Epithelial cell of esophagus (primary cell): ENCODE data around the gene ARID1B.

Experiments used
- DNase-seq: peaks from one replicate; pipeline ENCODE4 v3.0.0; 2010; ENCODE audit warnings: low read depth
- H3K4me3 ChIP-seq: 2 replicates; pipeline ENCODE4 v1.5.1; 2011; ENCODE audit warnings: mild to moderate bottlenecking, low read length, control low read depth
- CTCF ChIP-seq: IDR thresholded peaks from 2 replicates; pipeline ENCODE4 v1.5.1; 2011; ENCODE audit warnings: low read depth, mild to moderate bottlenecking, low read length, control low read depth, inconsistent platforms; ENCODE audit not compliant: insufficient read depth; ENCODE audit errors: missing control alignments

Gene ARID1B

GRCh38 chr6:156996265-156996664 is 219.1 kb downstream of the ARID1B start:
- TF ChIP-seq CTCF, result no peak
- H3K4me3 ChIP-seq, result no peak overlapping the region
- DNase-seq, result no peak

DNA sequence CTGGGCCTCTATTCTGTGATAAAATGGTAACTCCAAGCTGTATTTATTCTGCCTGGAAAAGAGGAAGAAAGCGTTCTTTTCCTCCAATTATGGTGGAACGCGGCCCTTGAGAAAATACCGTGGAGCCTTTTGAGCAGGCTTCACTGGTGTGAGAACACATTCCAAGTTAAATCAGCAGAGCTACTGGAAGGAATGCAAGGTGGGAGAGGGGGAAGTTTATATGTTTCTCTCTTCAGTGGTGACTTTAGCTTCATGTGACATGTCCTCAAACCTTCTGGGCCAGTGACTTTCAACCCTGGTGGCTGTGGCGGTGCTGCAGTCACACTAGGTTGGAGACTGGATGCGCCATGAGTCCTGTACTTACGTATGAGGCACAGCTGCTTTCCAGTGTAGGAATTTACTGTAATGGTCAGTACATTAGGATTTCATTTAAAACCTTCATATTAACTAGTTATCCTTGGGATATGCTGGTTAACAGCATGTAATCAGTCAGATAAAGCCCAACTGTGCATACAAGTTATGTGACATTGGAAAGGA is 221.7 kb downstream of the ARID1B start:
- TF ChIP-seq CTCF, result no peak
- DNase-seq, result no peak
- H3K4me3 ChIP-seq, result no peak overlapping the region

GRCh38 chr6:156999762-157000161 is 222.6 kb downstream of the ARID1B start:
- DNase-seq, result no peak
- no peak overlapping the region for H3K4me3 ChIP-seq
- TF ChIP-seq CTCF, result no peak

DNA sequence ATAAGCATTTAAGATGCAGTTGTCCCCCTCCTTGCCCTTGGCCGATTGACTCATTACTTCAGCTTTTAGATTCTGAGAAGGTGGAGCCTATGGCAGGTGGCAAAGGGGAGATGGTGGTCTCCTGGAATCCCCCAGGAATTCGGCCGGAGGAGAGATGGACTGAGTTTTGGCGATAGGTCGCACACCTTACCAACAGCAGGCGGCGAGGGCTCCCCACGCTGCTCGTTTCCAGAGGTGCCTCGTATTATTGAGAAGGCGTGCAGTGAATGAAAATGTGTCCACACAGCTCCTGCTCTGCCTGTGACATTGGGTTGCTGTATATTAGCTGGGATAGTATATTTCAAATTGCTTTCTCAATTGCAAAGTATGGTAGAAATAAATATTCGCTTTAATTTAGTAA is 224.5 kb downstream of the ARID1B start:
- TF ChIP-seq CTCF, result no peak
- no peak for DNase-seq
- H3K4me3 ChIP-seq, result no peak overlapping the region

- no peak for TF ChIP-seq CTCF
- no peak overlapping the region for H3K4me3 ChIP-seq
- no peak for DNase-seq
These were observed 225.6 kb downstream of the ARID1B start for GRCh38 chr6:157002774-157003173.

DNA sequence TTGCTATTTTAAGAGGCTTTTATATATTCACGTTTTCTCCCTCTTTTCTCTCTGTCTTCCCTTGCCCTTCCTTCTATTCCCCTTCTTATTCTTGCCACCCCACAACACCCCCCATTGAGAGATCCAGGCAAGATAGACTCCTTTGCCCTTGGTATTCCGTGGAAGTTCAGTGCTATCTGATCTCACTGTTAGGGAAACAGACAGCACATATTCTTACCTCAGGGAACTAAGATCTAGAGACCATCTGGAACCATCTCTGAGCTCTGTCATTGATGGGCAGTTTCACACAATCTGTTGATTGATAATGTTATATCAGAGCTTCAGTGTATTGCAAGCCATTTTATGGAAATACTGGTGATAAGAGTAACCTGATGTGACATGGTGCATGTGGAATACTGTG is 228.8 kb downstream of the ARID1B start:
- no peak for TF ChIP-seq CTCF
- no peak for DNase-seq

GRCh38 chr6:157008568-157008967 is 231.4 kb downstream of the ARID1B start:
- H3K4me3 ChIP-seq, result no peak overlapping the region
- TF ChIP-seq CTCF, result no peak
- no peak for DNase-seq

More for the DNA sequence above, 228.8 kb downstream of the ARID1B start:
- H3K4me3 ChIP-seq, result no peak overlapping the region
